ENCODE data around the gene TTC33.
"Not testable (repeated sequence)": the region's sequence is repeated elsewhere in the genome, so short reads cannot be mapped to it uniquely, and the experiment has no call there.

DNA sequence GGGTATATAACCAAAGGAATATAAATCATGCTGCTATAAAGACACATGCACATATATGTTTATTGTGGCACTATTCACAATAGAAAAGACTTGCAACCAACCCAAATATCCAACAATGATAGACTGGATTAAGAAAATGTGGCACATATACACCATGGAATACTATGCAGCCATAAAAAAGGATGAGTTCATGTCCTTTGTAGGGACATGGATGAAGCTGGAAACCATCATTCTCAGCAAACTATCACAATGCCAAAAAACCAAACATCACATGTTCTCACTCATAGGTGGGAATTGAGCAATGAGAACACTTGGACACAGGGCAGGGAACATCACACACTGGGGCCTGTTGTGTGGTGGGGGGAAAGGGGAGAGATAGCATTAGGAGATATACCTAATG, 45.2 kb downstream of the TTC33 start:
- TF ChIP-seq, protein P1, sequence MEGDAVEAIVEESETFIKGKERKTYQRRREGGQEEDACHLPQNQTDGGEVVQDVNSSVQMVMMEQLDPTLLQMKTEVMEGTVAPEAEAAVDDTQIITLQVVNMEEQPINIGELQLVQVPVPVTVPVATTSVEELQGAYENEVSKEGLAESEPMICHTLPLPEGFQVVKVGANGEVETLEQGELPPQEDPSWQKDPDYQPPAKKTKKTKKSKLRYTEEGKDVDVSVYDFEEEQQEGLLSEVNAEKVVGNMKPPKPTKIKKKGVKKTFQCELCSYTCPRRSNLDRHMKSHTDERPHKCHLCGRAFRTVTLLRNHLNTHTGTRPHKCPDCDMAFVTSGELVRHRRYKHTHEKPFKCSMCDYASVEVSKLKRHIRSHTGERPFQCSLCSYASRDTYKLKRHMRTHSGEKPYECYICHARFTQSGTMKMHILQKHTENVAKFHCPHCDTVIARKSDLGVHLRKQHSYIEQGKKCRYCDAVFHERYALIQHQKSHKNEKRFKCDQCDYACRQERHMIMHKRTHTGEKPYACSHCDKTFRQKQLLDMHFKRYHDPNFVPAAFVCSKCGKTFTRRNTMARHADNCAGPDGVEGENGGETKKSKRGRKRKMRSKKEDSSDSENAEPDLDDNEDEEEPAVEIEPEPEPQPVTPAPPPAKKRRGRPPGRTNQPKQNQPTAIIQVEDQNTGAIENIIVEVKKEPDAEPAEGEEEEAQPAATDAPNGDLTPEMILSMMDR (IDR thresholded peaks at IDR 0.05) = not testable (repeated sequence)
- not testable (repeated sequence) for TF ChIP-seq POLR2AphosphoS5 (IDR thresholded peaks at IDR 0.05); POLR2A (IDR thresholded peaks at IDR 0.05); EP300 (IDR thresholded peaks at IDR 0.05; ENCODE audit: low read depth)
